HFFc6 (cell line): Measurements from ENCODE around the gene ARHGAP9. TPM values are rescaled to one million over a fixed set of nuclear protein-coding genes. Genes with fewer than 3 reads are reported as not detected.
"Not testable (repeated sequence)": the region's sequence is repeated elsewhere in the genome, so short reads cannot be mapped to it uniquely, and the experiment has no call there.

Experiments
- DNase-seq: peaks from one replicate; pipeline ENCODE4 v3.0.0-alpha.2; 2018
- H3K27ac Mint-ChIP-seq: 2 replicates; pipeline ENCODE4 v1.8.0; 2020; ENCODE audit warnings: mild to moderate bottlenecking, mixed read lengths
- H3K27me3 Mint-ChIP-seq: 2 replicates; pipeline ENCODE4 v1.8.0; 2021; ENCODE audit warnings: mild to moderate bottlenecking, moderate library complexity, mixed read lengths; ENCODE audit not compliant: insufficient read depth
- H3K36me3 Mint-ChIP-seq: 2 replicates; pipeline ENCODE4 v1.8.0; 2021; ENCODE audit warnings: low read depth, mixed read lengths
- H3K4me1 Mint-ChIP-seq: 2 replicates; pipeline ENCODE4 v1.8.0; 2020; ENCODE audit warnings: low read depth, mixed read lengths
- H3K4me3 Mint-ChIP-seq: 2 replicates; pipeline ENCODE4 v1.8.0; 2020; ENCODE audit warnings: mild to moderate bottlenecking, moderate library complexity, mixed read lengths
- H3K9me3 Mint-ChIP-seq: 2 replicates; pipeline ENCODE4 v1.8.0; 2020; ENCODE audit warnings: mild to moderate bottlenecking, mixed read lengths
- CTCF ChIP-seq: fragments of 200-600 bp; sonication (generic); IDR thresholded peaks from 2 replicates; pipeline ENCODE4 v1.5.0; 2021; ENCODE audit warnings: antibody characterized with exemption, mild to moderate bottlenecking
- total RNA-seq, 6 experiments: library from RNA; stranded (reverse); fragmentation: NEBNext Ultra II Directional; extraction: Animal tissue kit (Norgen Biotek cat#: 25700); gene quantifications; 2 replicates in 1 of 6; 3 replicates in 5 of 6; pipeline ENCODE4 v1.2.3, GENCODE V29; 2021

ARHGAP9 gene
- total RNA-seq, 6 experiments from 2014 or later, result 0.11 to 0.85 (median 0.21) TPM; not detected in 1

GRCh38 chr12:57448669-57449068, 31.0 kb downstream of the ARHGAP9 start:
- Mint-ChIP-seq H3K36me3 (no peaks in the 10 kb centered on the region), H3K27ac (no peak overlapping the region), H3K4me1 (peaks cover 26% of the 10 kb centered on the region), H3K9me3 (no peaks in the 10 kb centered on the region), H3K27me3 (no peaks in the 10 kb centered on the region; the same call in 1 of the 2 replicates), H3K4me3 (no peak overlapping the region)
- no peak for TF ChIP-seq CTCF
- no peak for DNase-seq

GRCh38 chr12:57446292-57446960, 33.2 kb downstream of the ARHGAP9 start:
- no peak overlapping the region for H3K4me3 Mint-ChIP-seq
- H3K27ac Mint-ChIP-seq, result no peak overlapping the region
- peaks cover 6% of the 10 kb centered on the region for H3K9me3 Mint-ChIP-seq
- H3K36me3 Mint-ChIP-seq, result peaks cover 6% of the 10 kb centered on the region; the same call in 1 of the 2 replicates
- TF ChIP-seq CTCF, result no peak
- peaks cover 2% of the 10 kb centered on the region; the same call in 1 of the 2 replicates for H3K27me3 Mint-ChIP-seq
- H3K4me1 Mint-ChIP-seq, result peaks cover 9% of the 10 kb centered on the region
- no peak for DNase-seq

DNA sequence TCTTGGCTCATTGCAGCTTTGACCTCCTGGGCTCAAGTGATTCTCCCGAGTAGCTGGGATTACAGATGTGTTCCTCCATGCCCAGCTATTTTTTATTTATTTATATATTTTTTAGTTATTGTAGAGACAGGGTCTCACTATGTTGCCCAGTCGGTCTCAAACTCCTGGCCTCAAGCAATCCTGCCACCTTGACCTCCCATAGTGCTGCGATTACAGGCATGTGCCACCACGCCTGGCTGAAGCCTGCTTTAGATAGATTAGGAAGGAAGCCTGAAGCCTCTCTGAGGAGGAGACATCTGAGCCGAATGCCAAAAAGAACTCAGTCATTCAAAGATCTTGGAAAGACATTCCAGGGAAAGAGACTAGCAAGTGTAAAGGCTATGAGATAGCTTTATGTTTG, 34.9 kb downstream of the ARHGAP9 start:
- Mint-ChIP-seq H3K36me3 (peaks cover 10% of the 10 kb centered on the region), H3K9me3 (peaks cover 11% of the 10 kb centered on the region), H3K27ac (no peak overlapping the region), H3K4me3 (no peak overlapping the region), H3K27me3 (peaks cover 5% of the 10 kb centered on the region; the same call in 1 of the 2 replicates), H3K4me1 (no peaks in the 10 kb centered on the region)
- no peak for DNase-seq
- TF ChIP-seq CTCF, result no peak

- H3K4me3 Mint-ChIP-seq, H3K4me1 Mint-ChIP-seq, H3K27me3 Mint-ChIP-seq, DNase-seq, H3K27ac Mint-ChIP-seq: not testable (repeated sequence)
- H3K36me3 Mint-ChIP-seq, result peaks cover 10% of the 10 kb centered on the region
- H3K9me3 Mint-ChIP-seq, result peaks cover 11% of the 10 kb centered on the region
Observed at GRCh38 chr12:57444337-57444736, 35.3 kb downstream of the ARHGAP9 start.

- Mint-ChIP-seq H3K4me3 (no peak overlapping the region), H3K4me1 (no peaks in the 10 kb centered on the region), H3K27me3 (peaks cover 6% of the 10 kb centered on the region; the same call in 1 of the 2 replicates), H3K36me3 (peaks cover 10% of the 10 kb centered on the region), H3K9me3 (peaks cover 11% of the 10 kb centered on the region), H3K27ac (no peak overlapping the region)
- DNase-seq, result no peak
- TF ChIP-seq CTCF, result no peak
Observed at GRCh38 chr12:57441846-57442427, 37.7 kb downstream of the ARHGAP9 start.

GRCh38 chr12:57441393-57441792, 38.3 kb downstream of the ARHGAP9 start:
- not testable (repeated sequence) for H3K4me3 Mint-ChIP-seq

More at GRCh38 chr12:57441393-57441792, 38.3 kb downstream of the ARHGAP9 start:
- H3K4me1 Mint-ChIP-seq, H3K27ac Mint-ChIP-seq, H3K27me3 Mint-ChIP-seq, DNase-seq: not testable (repeated sequence)
- H3K9me3 Mint-ChIP-seq, result peaks cover 11% of the 10 kb centered on the region
- peaks cover 10% of the 10 kb centered on the region for H3K36me3 Mint-ChIP-seq
